Measurements from ENCODE around the gene KCNK5.

The KCNK5 gene

GRCh38 chr6:39140556-39141167 lies 88.6 kb downstream of the KCNK5 start:
- Histone ChIP-seq H2AFZ (ENCODE audit: low read depth) (no peak overlapping the region), H3K4me1 (ENCODE audit: low read depth, poor library complexity, severe bottlenecking) (no peaks in the 10 kb centered on the region), H3K27ac (no peak overlapping the region), H3K4me2 (no peak overlapping the region), H3K9ac (no peak overlapping the region), H3K36me3 (ENCODE audit: insufficient read depth) (no peaks in the 10 kb centered on the region), H3K27me3 (ENCODE audit: insufficient read depth, low read depth) (no peaks in the 10 kb centered on the region), H4K20me1 (ENCODE audit: insufficient read depth) (no peaks in the 10 kb centered on the region), H3K79me2 (ENCODE audit: insufficient read depth, low read depth) (no peaks in the 10 kb centered on the region), H3K4me3 (IDR thresholded peaks at IDR 0.05; ENCODE audit: insufficient read depth, low read depth, low read length) (no peak overlapping the region)
- no peak for TF ChIP-seq CTCF (conservative IDR thresholded peaks at IDR 0.05; ENCODE audit: low read depth, low read length)

Data from KMS-11 (cell line).